GM23338 (cell line): ENCODE results near the gene KIF19. TPM values are rescaled to one million over a fixed set of nuclear protein-coding genes. Genes with fewer than 3 reads are reported as not detected.

ENCODE experiments used
- ATAC-seq: fragments of 200-7000 bp; cut with Tn5 transposase; 3 replicates; pipeline ENCODE4 v1.9.1; 2020
- DNase-seq: peaks from one replicate; pipeline ENCODE4 v3.0.0-alpha.2; 2015; ENCODE audit warnings: low spot score
- H2AFZ ChIP-seq: fragments of 200-600 bp; sonication (generic); 2 replicates; pipeline ENCODE4 v1.8.0; 2016; ENCODE audit warnings: antibody characterized with exemption, mild to moderate bottlenecking, moderate library complexity
- H3F3A ChIP-seq: fragments of 200-600 bp; sonication (generic); replicated peaks from 2 replicates; pipeline ENCODE4 v1.8.0; 2017; ENCODE audit warnings: antibody characterized with exemption, mixed run types, low read depth
- H3K27ac ChIP-seq: fragments of 200-600 bp; sonication (generic); 2 replicates; pipeline ENCODE4 v1.6.1; 2016; ENCODE audit warnings: low read depth
- H3K27me3 ChIP-seq: fragments of 200-600 bp; sonication (generic); 2 replicates; pipeline ENCODE4 v1.8.0; 2016; ENCODE audit warnings: mild to moderate bottlenecking, mixed run types, moderate library complexity; ENCODE audit not compliant: insufficient read depth
- H3K36me3 ChIP-seq: fragments of 200-600 bp; sonication (generic); 2 replicates; pipeline ENCODE4 v1.8.0; 2016; ENCODE audit warnings: mild to moderate bottlenecking; ENCODE audit not compliant: insufficient read depth
- H3K4me1 ChIP-seq: fragments of 200-600 bp; sonication (generic); 2 replicates; pipeline ENCODE4 v1.8.0; 2016; ENCODE audit warnings: mild to moderate bottlenecking, moderate library complexity; ENCODE audit not compliant: insufficient read depth
- H3K4me2 ChIP-seq: fragments of 200-600 bp; sonication (generic); 2 replicates; pipeline ENCODE4 v1.7.1; 2017; ENCODE audit warnings: mixed run types
- H3K4me3 ChIP-seq: fragments of 200-600 bp; sonication (generic); 2 replicates; pipeline ENCODE4 v1.6.1; 2016; ENCODE audit warnings: mixed run types
- H3K79me2 ChIP-seq: fragments of 200-600 bp; sonication (generic); replicated peaks from 2 replicates; pipeline ENCODE4 v1.8.0; 2017; ENCODE audit warnings: mild to moderate bottlenecking; ENCODE audit not compliant: insufficient read depth
- H3K9me2 ChIP-seq: fragments of 200-600 bp; sonication (generic); 2 replicates; pipeline ENCODE4 v1.8.0; 2017; ENCODE audit not compliant: insufficient read depth
- H4K20me1 ChIP-seq: fragments of 200-600 bp; sonication (generic); replicated peaks from 2 replicates; pipeline ENCODE4 v1.8.0; 2017; ENCODE audit warnings: mild to moderate bottlenecking; ENCODE audit not compliant: insufficient read depth
- H3K27ac Mint-ChIP-seq: 2 replicates; pipeline ENCODE4 v1.8.0; 2020; ENCODE audit warnings: inconsistent platforms, mild to moderate bottlenecking, moderate library complexity, mixed read lengths
- H3K27me3 Mint-ChIP-seq: 3 replicates; pipeline ENCODE4 v1.8.0; 2022; ENCODE audit warnings: low read depth, mild to moderate bottlenecking, moderate library complexity, mixed read lengths, inconsistent platforms; ENCODE audit not compliant: insufficient read depth, poor library complexity
- H3K36me3 Mint-ChIP-seq: 3 replicates; pipeline ENCODE4 v1.8.0; 2021; ENCODE audit warnings: low read depth, mild to moderate bottlenecking, inconsistent platforms, moderate library complexity, mixed read lengths
- H3K4me1 Mint-ChIP-seq: 3 replicates; pipeline ENCODE4 v1.8.0; 2020; ENCODE audit warnings: mild to moderate bottlenecking, inconsistent platforms, mixed read lengths
- H3K4me3 Mint-ChIP-seq: 3 replicates; pipeline ENCODE4 v1.8.0; 2021; ENCODE audit warnings: moderate library complexity, mild to moderate bottlenecking, inconsistent platforms, mixed read lengths
- H3K9me3 Mint-ChIP-seq: 3 replicates; pipeline ENCODE4 v1.8.0; 2020; ENCODE audit warnings: moderate library complexity, mild to moderate bottlenecking, inconsistent platforms, mixed read lengths
- CTCF ChIP-seq, 2 experiments: fragments of 200-600 bp in 1 of 2; sonication (generic) in 1 of 2; conservative IDR thresholded peaks; 2 replicates each; pipeline versions ENCODE4 v1.5.1 to v1.6.1; 2016 to 2017; ENCODE audit warnings: antibody characterized with exemption in 2 of 2, low read depth in 2 of 2, mild to moderate bottlenecking in 2 of 2, moderate library complexity in 1 of 2
- EZH2phosphoT487 ChIP-seq: fragments of 200-600 bp; sonication (generic); IDR thresholded peaks from one replicate; pipeline ENCODE4 v1.8.1; 2018; ENCODE audit warnings: antibody characterized with exemption; ENCODE audit not compliant: unreplicated experiment
- JUNB ChIP-seq: IDR thresholded peaks from one replicate; pipeline ENCODE4 v1.6.1; 2016; ENCODE audit warnings: antibody characterized with exemption; ENCODE audit not compliant: unreplicated experiment
- NANOG ChIP-seq: IDR thresholded peaks from 2 replicates; pipeline ENCODE4 v1.6.1; 2016; ENCODE audit warnings: antibody characterized with exemption, borderline replicate concordance
- POLR2AphosphoS5 ChIP-seq: IDR thresholded peaks from 2 replicates; pipeline ENCODE4 v1.6.1; 2016; ENCODE audit warnings: antibody characterized with exemption, low read depth
- STAT1 ChIP-seq: IDR thresholded peaks from one replicate; pipeline ENCODE4 v1.6.1; 2016; ENCODE audit warnings: antibody characterized with exemption; ENCODE audit not compliant: unreplicated experiment
- ZNF462 ChIP-seq: fragments of 250-450 bp; sonication (Bioruptor Pico); IDR thresholded peaks from 2 replicates; pipeline ENCODE4 v1.5.0; 2020; ENCODE audit warnings: mild to moderate bottlenecking, moderate library complexity
- polyA plus RNA-seq: library from polyadenylated mRNA; unstranded; fragments of >200 nt; fragmentation: Nextera tagmentation; extraction: Ambion mirVana; gene quantifications from 2 replicates; pipeline ENCODE4 v1.2.1, GENCODE V29; 2016
- total RNA-seq: library from RNA; depleted of rRNA; stranded (reverse); fragments of >200 nt; shearing (Covaris generic); gene quantifications from 2 replicates; pipeline ENCODE4 v1.2.3, GENCODE V29; 2014

Gene KIF19
- total and polyA plus RNA-seq, 2 experiments from 2014 or later, result 0.35 to 0.36 TPM

- TF ChIP-seq ZNF462 (CRISPR knock-in tag) (no peak), NANOG (no peak), EZH2phosphoT487 (no peak)
Measured at GRCh38 chr17:74299226-74300009, 26.6 kb upstream of the KIF19 start (continued).

- no peak overlapping the region for H3K4me3 Mint-ChIP-seq
- Histone ChIP-seq H3K27me3 (no peaks in the 10 kb centered on the region), H3K9me2 (no peaks in the 10 kb centered on the region), H2AFZ (no peak overlapping the region), H3K4me2 (no peak overlapping the region), H3K79me2 (no peaks in the 10 kb centered on the region), H3K36me3 (no peaks in the 10 kb centered on the region), H3K4me3 (no peak overlapping the region), H4K20me1 (no peaks in the 10 kb centered on the region), H3K27ac (no peak overlapping the region), H3K4me1 (no peaks in the 10 kb centered on the region; the same call in 1 of the 2 replicates), H3F3A (no peaks in the 10 kb centered on the region)
- H3K36me3 Mint-ChIP-seq, result no peaks in the 10 kb centered on the region
- peaks cover 15% of the 10 kb centered on the region for H3K27me3 Mint-ChIP-seq
- DNase-seq, result no peak
- H3K27ac Mint-ChIP-seq, result no peak overlapping the region
- no peak for ATAC-seq
- peaks cover 3% of the 10 kb centered on the region; the same call in 1 of the 3 replicates for H3K9me3 Mint-ChIP-seq
- H3K4me1 Mint-ChIP-seq, result peaks cover 4% of the 10 kb centered on the region; the same call in 2 of the 3 replicates
- no peak for TF ChIP-seq CTCF (conservative IDR thresholded peaks at IDR 0.05; ENCODE audit: low read depth in 2 of 2)
- TF ChIP-seq STAT1, result no peak
- TF ChIP-seq ZNF462 (CRISPR knock-in tag), result no peak
- TF ChIP-seq POLR2AphosphoS5, result no peak
- TF ChIP-seq JUNB, result no peak
Measured at GRCh38 chr17:74303305-74303704, 22.7 kb upstream of the KIF19 start.
